ENCODE data around the gene SHISA5. TPM values are rescaled to one million over a fixed set of nuclear protein-coding genes. Genes with fewer than 3 reads are reported as not detected.
A peak's percentile ranks its signal among the peaks of the same experiment; 100 is the strongest.

SHISA5 gene
- total and polyA plus RNA-seq, 10 of the 15 experiments (the other 5 are each of a cell fraction or from before 2014, with no cell fraction given), result 17.1 to 148 (median 67.3) TPM

DNA sequence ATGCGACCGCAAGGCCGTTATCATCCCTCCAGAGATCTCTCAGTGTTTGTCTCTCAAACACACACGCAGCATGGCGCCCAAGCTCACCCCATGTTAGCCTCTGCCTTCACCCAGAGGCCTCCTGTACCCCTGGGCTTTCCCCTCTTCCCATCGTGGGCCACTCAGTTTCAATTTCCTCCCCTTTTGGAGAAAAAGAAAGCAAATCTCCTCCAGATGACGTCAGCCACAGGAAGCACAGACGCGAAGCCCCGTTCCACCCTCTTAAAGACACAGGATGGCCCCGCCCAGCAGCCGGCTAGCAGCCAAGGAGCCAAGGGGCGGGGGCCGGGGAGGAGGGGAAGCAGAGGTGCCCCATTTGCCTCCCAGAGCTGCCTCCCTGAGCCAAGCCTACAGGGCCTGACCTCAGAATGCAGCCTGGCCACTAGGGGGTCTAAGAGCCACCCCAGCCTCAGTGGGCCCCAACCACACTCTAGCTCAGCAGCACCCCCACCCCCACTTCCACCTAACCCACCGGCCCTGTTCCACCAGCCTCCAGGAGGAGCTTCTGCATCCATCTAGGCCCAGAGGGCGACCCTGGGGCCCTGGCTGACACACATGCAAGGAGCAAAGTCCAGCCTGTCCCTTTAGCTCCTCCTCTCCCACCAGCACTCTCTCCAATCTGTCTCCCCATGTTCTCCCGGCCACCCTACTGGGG, 30.9 kb downstream of the SHISA5 start (continued):
- TF ChIP-seq MEF2B (IDR thresholded peaks at IDR 0.05; ENCODE audit: partially characterized antibody, poor library complexity, severe bottlenecking) (peak; percentile 70), EED (IDR thresholded peaks at IDR 0.05; ENCODE audit: low read depth) (peak; percentile 92), LARP7 (IDR thresholded peaks at IDR 0.05) (peak; percentile 45; the same call in 1 of the 2 replicates), MXI1 (IDR thresholded peaks at IDR 0.05; ENCODE audit: low read depth, low read length) (peak; percentile 81), ZNF207 (IDR thresholded peaks at IDR 0.05; ENCODE audit: borderline replicate concordance) (no peak), TCF3 (IDR thresholded peaks at IDR 0.05; ENCODE audit: borderline replicate concordance, insufficient read depth, low read depth, low read length) (no peak), BHLHE40 (IDR thresholded peaks at IDR 0.05; ENCODE audit: borderline replicate concordance in 1 of 2, low read depth in 2 of 2, low read length in 1 of 2) (peak; percentile 43 to 45; a peak in 3 of 4 replicates), TCF12 (IDR thresholded peaks at IDR 0.05; ENCODE audit: low read depth, low read length) (no peak), NR2C1 (IDR thresholded peaks at IDR 0.05) (no peak), BMI1 (IDR thresholded peaks at IDR 0.05; ENCODE audit: borderline replicate concordance) (no peak), NFYB (IDR thresholded peaks at IDR 0.05; ENCODE audit: insufficient read depth, low read depth, low read length) (no peak), RCOR1 (conservative IDR thresholded peaks at IDR 0.05; ENCODE audit: low read depth, low read length) (0 out of 2 replicates have a peak, but pooled peaks have one; percentile 66), YBX1 (IDR thresholded peaks at IDR 0.05) (no peak), SRF (IDR thresholded peaks at IDR 0.05; ENCODE audit: low read depth in 2 of 2, low read length in 2 of 2) (no peak), MTA2 (IDR thresholded peaks at IDR 0.05; ENCODE audit: low read depth) (peak; percentile 50; the same call in 1 of the 2 replicates), SMARCA5 (IDR thresholded peaks at IDR 0.05) (peak; percentile 38; the same call in 1 of the 2 replicates), MYB (IDR thresholded peaks at IDR 0.05; ENCODE audit: borderline replicate concordance, low read depth, low read length) (no peak)
- TF ChIP-seq, protein P1, sequence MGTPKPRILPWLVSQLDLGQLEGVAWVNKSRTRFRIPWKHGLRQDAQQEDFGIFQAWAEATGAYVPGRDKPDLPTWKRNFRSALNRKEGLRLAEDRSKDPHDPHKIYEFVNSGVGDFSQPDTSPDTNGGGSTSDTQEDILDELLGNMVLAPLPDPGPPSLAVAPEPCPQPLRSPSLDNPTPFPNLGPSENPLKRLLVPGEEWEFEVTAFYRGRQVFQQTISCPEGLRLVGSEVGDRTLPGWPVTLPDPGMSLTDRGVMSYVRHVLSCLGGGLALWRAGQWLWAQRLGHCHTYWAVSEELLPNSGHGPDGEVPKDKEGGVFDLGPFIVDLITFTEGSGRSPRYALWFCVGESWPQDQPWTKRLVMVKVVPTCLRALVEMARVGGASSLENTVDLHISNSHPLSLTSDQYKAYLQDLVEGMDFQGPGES (IDR thresholded peaks at IDR 0.05), result no peak
- TF ChIP-seq, protein P2, sequence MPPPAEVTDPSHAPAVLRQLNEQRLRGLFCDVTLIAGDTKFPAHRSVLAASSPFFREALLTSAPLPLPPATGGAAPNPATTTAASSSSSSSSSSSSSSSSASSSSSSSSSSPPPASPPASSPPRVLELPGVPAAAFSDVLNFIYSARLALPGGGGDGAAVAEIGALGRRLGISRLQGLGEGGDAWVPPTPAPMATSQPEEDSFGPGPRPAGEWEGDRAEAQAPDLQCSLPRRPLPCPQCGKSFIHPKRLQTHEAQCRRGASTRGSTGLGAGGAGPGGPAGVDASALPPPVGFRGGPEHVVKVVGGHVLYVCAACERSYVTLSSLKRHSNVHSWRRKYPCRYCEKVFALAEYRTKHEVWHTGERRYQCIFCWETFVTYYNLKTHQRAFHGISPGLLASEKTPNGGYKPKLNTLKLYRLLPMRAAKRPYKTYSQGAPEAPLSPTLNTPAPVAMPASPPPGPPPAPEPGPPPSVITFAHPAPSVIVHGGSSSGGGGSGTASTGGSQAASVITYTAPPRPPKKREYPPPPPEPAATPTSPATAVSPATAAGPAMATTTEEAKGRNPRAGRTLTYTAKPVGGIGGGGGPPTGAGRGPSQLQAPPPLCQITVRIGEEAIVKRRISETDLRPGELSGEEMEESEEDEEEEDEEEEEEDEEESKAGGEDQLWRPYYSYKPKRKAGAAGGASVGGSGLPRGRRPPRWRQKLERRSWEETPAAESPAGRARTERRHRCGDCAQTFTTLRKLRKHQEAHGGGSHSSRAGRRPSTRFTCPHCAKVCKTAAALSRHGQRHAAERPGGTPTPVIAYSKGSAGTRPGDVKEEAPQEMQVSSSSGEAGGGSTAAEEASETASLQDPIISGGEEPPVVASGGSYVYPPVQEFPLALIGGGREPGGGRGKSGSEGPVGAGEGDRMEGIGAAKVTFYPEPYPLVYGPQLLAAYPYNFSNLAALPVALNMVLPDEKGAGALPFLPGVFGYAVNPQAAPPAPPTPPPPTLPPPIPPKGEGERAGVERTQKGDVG (CRISPR knock-in tag; IDR thresholded peaks at IDR 0.05), result no peak
- TF ChIP-seq, protein P3, sequence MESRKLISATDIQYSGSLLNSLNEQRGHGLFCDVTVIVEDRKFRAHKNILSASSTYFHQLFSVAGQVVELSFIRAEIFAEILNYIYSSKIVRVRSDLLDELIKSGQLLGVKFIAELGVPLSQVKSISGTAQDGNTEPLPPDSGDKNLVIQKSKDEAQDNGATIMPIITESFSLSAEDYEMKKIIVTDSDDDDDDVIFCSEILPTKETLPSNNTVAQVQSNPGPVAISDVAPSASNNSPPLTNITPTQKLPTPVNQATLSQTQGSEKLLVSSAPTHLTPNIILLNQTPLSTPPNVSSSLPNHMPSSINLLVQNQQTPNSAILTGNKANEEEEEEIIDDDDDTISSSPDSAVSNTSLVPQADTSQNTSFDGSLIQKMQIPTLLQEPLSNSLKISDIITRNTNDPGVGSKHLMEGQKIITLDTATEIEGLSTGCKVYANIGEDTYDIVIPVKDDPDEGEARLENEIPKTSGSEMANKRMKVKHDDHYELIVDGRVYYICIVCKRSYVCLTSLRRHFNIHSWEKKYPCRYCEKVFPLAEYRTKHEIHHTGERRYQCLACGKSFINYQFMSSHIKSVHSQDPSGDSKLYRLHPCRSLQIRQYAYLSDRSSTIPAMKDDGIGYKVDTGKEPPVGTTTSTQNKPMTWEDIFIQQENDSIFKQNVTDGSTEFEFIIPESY (IDR thresholded peaks at IDR 0.05), result no peak
